Measurements from ENCODE around the gene KIF2A.

The KIF2A gene

GRCh38 chr5:62385131-62385530 lies 79.1 kb downstream of the KIF2A start:
- no peak for DNase-seq (ENCODE audit: low spot score)

- no peak for DNase-seq (ENCODE audit: low spot score)
These were observed 79.9 kb downstream of the KIF2A start for GRCh38 chr5:62385816-62386400.

GRCh38 chr5:62386824-62387223 lies 80.8 kb downstream of the KIF2A start:
- DNase-seq (ENCODE audit: low spot score) = no peak

GRCh38 chr5:62395210-62395950 lies 89.4 kb downstream of the KIF2A start:
- DNase-seq (ENCODE audit: low spot score) = no peak

GRCh38 chr5:62403411-62404250 lies 97.6 kb downstream of the KIF2A start, which contains the start of gene DIMT1:
TSS of gene DIMT1 (minus strand) at chr5:62403905. CDS start at chr5:62403772, 133 bp downstream.
- DNase-seq (ENCODE audit: low spot score) = peak; percentile 92

GRCh38 chr5:62412549-62413329 lies 106.7 kb downstream of the KIF2A start, which contains the start of gene IPO11:
TSS of gene IPO11 (plus strand) at chr5:62412763. CDS start at chr5:62437280, 24,517 bp downstream.
- DNase-seq (ENCODE audit: low spot score) = peak; percentile 98

GRCh38 chr5:62413711-62414110 lies 107.7 kb downstream of the KIF2A start:
- DNase-seq (ENCODE audit: low spot score) = no peak

GRCh38 chr5:62418462-62419076 lies 112.6 kb downstream of the KIF2A start:
- DNase-seq (ENCODE audit: low spot score) = no peak

GRCh38 chr5:62419609-62420008 lies 113.6 kb downstream of the KIF2A start:
- DNase-seq (ENCODE audit: low spot score) = no peak

GRCh38 chr5:62421414-62421813 lies 115.4 kb downstream of the KIF2A start:
- no peak for DNase-seq (ENCODE audit: low spot score)

- no peak for DNase-seq (ENCODE audit: low spot score)
These were observed 118.8 kb downstream of the KIF2A start for GRCh38 chr5:62424763-62425162.

GRCh38 chr5:62431735-62432620 lies 126.0 kb downstream of the KIF2A start:
- no peak for DNase-seq (ENCODE audit: low spot score)

- no peak for DNase-seq (ENCODE audit: low spot score)
These were observed 126.6 kb downstream of the KIF2A start for GRCh38 chr5:62432621-62433064.

Measured in CD4-positive, alpha-beta T cell treated with Interleukin-6 at 100 ng/mL for 8 hours (primary cell).